DMS153 (cell line): ENCODE measurements around the gene BLOC1S1.

Experiments
- DNase-seq: peaks from one replicate; lab custom pipeline; 2025; lab: John Stamatoyannopoulos, UW

Gene BLOC1S1

DNA sequence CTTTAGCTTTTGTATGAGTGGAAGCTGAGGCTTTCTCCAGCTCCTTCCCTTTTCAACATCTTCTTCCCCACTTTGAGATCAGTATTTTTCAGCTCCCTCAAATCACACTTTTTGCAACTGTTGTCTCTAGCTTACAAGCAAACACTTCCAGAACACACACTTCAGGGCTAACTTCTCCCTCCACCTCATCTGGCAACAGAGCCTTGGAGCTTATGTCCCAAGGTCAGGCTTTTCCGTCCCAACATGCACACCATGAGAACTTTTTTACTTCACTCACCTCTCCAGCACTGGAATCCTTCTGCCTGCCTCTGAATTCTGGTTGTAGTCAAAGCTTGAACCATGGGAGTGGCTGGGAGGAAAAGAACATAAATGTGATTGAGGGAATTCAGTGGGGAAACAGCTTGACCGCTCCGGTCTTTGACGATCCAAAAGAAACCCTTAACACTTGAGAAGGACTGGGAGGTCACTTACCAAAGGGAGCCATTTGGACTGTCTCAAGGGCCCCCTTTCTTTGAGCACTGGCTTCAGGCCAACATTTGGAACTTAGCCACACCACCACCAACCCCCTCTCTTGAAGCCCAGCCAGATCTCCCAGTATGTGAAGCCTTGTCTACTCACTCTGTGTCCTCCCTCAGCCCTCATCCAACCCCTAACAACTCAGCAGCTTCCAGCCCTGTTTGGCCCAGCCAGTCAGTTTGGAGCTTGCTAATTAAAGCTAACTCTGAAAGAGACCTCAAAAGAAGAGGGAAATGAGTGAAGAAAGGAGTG is 3.9 kb upstream of the BLOC1S1 start:
- DNase-seq: no peak

GRCh38 chr12:55712700-55713415 is 3.0 kb upstream of the BLOC1S1 start:
- DNase-seq: no peak

- DNase-seq: no peak
Measured at GRCh38 chr12:55713721-55714120, 2.1 kb upstream of the BLOC1S1 start.

DNA sequence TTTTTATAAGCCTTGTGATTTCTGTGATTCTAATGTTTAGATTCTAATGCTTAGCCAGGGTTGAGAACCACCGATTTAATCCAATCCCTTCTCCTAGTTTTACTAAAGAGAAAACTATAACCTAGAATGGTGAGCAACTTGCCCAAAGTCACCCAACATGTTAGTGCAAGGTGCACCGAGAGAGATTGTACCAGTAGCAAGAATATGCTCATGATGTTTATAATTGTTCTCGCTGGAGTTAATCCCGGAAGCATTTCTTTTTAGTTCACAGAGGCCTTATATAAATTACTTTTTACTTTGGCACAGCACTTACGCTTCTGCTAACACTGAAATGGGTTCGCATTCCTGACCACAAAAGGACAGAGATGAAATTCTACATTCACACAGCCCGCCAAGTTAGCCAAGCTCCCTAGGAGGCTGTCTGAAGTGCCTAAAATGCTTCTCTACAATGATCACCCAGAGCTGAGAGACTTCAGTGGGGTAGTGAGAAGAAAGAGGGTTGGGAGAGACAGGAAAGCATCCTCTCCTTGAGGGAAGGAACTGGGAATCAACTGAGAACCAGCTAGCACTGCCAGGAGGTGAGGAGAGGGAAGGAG is 579 bp upstream of the BLOC1S1 start:
- DNase-seq: no peak

DNA sequence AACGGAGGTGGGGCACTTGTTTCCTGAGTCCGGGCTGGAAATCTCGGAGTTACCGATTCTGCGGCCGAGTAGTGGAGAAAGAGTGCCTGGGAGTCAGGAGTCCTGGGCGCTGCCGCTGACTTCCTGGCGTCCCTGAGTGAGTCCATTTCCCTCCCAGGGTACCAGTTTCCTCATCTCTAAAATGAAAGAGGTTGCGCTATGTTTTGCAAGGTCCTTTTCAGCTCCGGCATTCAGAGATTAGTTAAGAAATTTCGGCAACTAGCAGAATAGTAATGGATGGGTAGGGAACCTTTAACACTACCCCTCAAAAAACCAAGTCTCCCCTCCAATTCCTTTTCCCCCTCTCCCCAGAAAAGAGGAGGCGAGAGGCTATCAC is 724 bp downstream of the BLOC1S1 start:
- DNase-seq: no peak

- DNase-seq: no peak
Measured at GRCh38 chr12:55717011-55718007, 1.5 kb downstream of the BLOC1S1 start.

- no peak for DNase-seq
Measured at GRCh38 chr12:55718015-55718414, 2.2 kb downstream of the BLOC1S1 start.

DNA sequence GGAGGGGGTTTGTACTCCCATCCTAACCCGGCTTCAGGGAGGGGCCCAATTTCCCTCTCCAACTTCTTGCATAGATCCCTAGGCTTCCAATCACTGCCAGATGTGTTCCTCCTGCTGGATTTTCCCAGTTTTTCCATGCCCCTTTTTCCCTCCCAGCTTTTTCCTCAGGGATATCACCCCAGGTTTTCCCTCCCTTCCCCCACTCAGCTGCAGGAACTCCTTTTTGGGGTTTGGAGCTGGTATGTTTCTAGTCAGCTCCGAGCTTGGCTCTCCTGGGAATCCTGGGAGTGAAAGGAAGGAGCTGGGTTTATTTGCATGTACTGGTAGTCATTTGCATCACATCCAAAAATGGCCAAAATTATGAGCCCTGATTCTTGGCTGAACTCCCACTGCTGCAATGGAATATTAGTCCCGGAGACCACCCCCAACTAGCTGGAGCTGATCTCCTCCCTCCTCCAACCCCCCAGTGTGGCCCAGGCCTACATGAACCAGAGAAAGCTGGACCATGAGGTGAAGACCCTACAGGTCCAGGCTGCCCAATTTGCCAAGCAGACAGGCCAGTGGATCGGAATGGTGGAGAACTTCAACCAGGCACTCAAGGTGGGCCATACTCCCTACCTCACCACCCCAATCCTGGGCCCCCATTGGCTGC is 2.9 kb downstream of the BLOC1S1 start:
- DNase-seq: no peak

DNA sequence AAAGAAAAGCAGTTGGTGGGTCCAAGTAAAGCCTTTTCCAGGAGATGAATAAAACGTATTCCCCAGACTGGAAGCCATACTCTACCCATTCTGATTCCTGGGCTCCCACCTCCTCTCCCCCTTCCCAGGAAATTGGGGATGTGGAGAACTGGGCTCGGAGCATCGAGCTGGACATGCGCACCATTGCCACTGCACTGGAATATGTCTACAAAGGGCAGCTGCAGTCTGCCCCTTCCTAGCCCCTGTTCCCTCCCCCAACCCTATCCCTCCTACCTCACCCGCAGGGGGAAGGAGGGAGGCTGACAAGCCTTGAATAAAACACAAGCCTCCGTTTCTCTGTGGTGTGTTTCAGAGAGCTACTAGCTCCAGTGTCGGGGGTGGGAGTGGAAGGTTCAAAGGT is 3.5 kb downstream of the BLOC1S1 start:
- no peak for DNase-seq

GRCh38 chr12:55720071-55720564 is 4.3 kb downstream of the BLOC1S1 start, which contains the start of gene RDH5:
Gene RDH5, plus strand, starts transcription at chr12:55720393. Its CDS starts 792 bp downstream, at chr12:55721185.
- no peak for DNase-seq

DNA sequence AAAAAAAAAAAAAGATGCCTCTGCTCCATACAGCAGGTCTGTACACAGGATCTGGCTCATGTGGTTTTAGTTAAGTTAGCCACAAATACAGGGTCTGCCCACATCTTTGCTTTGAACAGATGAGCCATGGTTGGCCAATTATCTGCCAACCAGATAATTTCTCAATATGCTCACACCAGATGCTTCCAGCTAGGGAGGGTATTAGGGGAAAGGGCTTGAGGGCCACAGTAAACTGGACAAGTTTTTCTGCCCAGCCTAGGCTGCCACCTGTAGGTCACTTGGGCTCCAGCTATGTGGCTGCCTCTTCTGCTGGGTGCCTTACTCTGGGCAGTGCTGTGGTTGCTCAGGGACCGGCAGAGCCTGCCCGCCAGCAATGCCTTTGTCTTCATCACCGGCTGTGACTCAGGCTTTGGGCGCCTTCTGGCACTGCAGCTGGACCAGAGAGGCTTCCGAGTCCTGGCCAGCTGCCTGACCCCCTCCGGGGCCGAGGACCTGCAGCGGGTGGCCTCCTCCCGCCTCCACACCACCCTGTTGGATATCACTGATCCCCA is 5.1 kb downstream of the BLOC1S1 start:
- no peak for DNase-seq

- no peak for DNase-seq
Measured at GRCh38 chr12:55721601-55722213, 5.9 kb downstream of the BLOC1S1 start.

DNA sequence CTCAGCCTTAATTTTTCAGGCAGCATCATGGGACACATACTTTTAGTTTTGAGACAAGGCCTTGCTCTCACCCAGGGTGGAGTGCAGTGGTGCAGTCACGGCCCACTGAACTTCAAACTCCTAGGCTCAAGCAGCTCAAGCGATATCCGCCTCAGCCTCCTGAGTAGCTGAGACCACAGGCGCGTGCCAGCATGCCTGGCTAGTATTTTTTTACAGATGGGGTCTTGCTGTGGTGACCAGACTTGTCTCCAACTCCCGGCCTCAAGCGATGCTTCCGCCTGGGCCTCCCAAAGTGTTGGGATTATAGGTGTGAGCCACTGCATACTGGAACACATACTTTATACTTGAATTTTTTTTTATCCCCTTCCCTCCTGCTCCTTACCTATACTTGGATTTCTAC is 7.1 kb downstream of the BLOC1S1 start:
- DNase-seq: no peak

- no peak for DNase-seq
Measured at GRCh38 chr12:55723516-55724225, 7.8 kb downstream of the BLOC1S1 start.

GRCh38 chr12:55724226-55724939 is 8.5 kb downstream of the BLOC1S1 start:
- no peak for DNase-seq

- DNase-seq: no peak
Measured at GRCh38 chr12:55724940-55725309, 9.1 kb downstream of the BLOC1S1 start.

DNA sequence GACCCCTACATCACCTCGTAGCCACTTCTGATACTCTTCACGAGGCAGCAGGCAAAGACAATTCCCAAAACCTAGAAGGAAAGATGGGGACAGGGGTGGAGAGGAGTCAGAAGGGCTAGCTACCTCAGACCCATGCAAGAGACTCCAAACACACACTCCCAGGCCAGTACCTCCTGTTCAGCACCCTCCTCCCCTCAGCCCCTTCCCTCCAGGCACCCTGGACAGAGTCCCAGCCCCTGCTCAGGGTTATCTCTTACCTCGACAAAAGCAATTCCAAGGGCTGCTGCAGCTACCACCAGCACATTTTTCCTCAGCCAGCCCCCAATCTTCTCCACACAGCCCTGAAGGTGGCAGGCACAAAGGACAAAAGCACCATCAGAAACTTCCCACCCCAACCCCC is 9.7 kb downstream of the BLOC1S1 start:
- no peak for DNase-seq

DNA sequence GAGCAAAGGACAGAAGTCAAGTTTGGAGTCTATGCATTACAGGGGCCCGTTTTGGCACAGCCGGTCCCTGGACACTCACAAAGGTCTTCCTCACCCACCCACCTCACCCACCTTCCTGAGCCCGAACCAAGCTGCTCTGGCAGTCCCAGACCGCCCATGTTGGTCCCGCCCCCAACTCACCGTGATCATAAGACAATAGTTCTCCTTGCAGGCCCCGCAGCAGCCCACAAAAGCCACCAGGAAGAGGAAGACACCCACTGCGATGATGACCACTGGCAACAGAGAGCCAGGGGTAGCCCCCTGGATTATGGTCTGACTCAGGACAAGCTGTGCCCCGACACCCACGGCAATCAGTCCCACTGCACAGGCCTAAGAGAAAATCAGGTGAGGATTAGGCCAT is 11.1 kb downstream of the BLOC1S1 start:
- no peak for DNase-seq

DNA sequence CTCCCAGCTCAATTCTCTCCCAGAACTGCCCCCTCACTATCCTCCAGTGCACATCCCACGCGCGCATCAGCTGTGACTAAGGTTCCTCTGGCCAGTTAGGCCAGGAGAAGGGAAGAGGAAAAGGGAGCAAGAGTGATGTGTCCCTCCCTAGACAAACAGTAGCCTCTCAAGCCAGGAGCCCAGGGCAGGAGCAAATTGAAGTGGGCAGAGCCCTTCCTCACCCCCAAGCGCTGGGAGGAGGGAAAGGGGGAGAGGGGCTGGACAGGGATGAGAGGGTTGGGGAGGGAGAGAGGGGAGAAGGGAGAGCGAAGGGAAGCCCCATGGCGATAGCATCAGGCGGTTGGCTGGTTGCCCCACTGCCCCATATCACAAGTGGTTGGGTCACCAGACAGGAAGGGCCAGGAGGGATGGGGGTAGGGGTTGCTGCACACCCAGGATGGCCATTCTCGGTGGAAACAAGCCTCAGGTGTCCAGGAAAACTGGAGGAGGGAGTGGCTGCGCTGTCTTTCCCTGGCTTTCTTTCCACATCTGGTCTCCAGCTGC is 11.9 kb downstream of the BLOC1S1 start:
- DNase-seq: no peak
